ENCODE data around the gene PLXNA1.

GRCh38 chr3:126985132-126985985 lies 2.4 kb downstream of the PLXNA1 start:
- TF ChIP-seq TAF1 (IDR thresholded peaks at IDR 0.05; ENCODE audit: borderline replicate concordance, low read depth, low read length) (no peak), POLR2A (IDR thresholded peaks at IDR 0.05; ENCODE audit: low read depth, low read length) (no peak)
